Urinary bladder (tissue), 4 donors: ENCODE measurements around the gene OR4X2. TPM values are rescaled to one million over a fixed set of nuclear protein-coding genes. Genes with fewer than 3 reads are reported as not detected.
"Not testable (repeated sequence)": the region's sequence is repeated elsewhere in the genome, so short reads cannot be mapped to it uniquely, and the experiment has no call there.

Source experiments
- DNase-seq: peaks from one replicate; pipeline ENCODE4 v3.0.0-alpha.2; 2015; ENCODE audit errors: extremely low spot score
- H3K27ac ChIP-seq: one replicate; pipeline ENCODE4 v1.5.1; 2013; ENCODE audit warnings: low read depth, mild to moderate bottlenecking, moderate library complexity
- H3K36me3 ChIP-seq: one replicate; pipeline ENCODE4 v1.6.1; 2013; ENCODE audit warnings: mild to moderate bottlenecking, moderate library complexity; ENCODE audit not compliant: insufficient read depth
- H3K4me1 ChIP-seq: one replicate; pipeline ENCODE4 v1.6.1; 2013; ENCODE audit warnings: mild to moderate bottlenecking, moderate library complexity; ENCODE audit not compliant: insufficient read depth
- H3K4me3 ChIP-seq: one replicate; pipeline ENCODE4 v1.5.1; 2013; ENCODE audit warnings: low read depth, low read length
- WGBS: extraction: QIAGEN DNeasy Blood & Tissue Kit; methylation state at CpG from one replicate; pipeline ENCODE4 v1.1.7; 2013; 5-methylcytosine and 5-hydroxymethylcytosine counted together
- polyA plus RNA-seq: library from polyadenylated mRNA; stranded (reverse); fragments of 200-250 nt; gene quantifications from one replicate; pipeline ENCODE4 v1.2.3, GENCODE V29; 2013
- total RNA-seq: library from RNA; depleted of rRNA; stranded (reverse); fragments of >200 nt; gene quantifications from one replicate; pipeline ENCODE4 v1.2.3, GENCODE V29; 2014
- donor health status: healthy with polysubstance abuse.
- donor health status: healthy.

The OR4X2 gene, protein sequence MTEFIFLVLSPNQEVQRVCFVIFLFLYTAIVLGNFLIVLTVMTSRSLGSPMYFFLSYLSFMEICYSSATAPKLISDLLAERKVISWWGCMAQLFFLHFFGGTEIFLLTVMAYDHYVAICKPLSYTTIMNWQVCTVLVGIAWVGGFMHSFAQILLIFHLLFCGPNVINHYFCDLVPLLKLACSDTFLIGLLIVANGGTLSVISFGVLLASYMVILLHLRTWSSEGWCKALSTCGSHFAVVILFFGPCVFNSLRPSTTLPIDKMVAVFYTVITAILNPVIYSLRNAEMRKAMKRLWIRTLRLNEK
- total RNA-seq = not detected
- polyA plus RNA-seq = not detected

DNA sequence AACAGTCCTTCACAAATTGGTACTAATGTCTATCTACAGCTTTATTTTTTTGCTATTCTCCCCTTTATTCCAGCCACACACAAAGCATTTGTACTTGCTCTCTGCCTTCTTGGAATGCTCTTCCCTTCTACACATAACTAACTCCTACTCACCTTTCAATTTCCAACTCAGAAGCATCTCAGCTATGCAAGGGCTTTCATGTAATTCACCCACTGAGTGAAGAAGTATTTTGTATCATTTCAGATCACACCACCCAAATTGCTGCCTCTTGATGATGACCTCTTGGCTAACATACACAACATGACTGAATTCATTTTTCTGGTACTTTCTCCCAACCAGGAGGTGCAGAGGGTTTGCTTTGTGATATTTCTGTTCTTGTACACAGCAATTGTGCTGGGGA is at the start of gene OR4X2:
TSS of gene OR4X2 (plus strand) at position 301 of the 400 bp plus-strand sequence. CDS start at position 301, 0 bp downstream.
- Histone ChIP-seq H3K27ac (no peak within 1 kb of the TSS), H3K36me3 (no peaks in the 10 kb centered on the region), H3K4me1 (no peaks in the 10 kb centered on the region), H3K4me3 (no peak within 1 kb of the TSS)
- DNase-seq = no peak

DNA sequence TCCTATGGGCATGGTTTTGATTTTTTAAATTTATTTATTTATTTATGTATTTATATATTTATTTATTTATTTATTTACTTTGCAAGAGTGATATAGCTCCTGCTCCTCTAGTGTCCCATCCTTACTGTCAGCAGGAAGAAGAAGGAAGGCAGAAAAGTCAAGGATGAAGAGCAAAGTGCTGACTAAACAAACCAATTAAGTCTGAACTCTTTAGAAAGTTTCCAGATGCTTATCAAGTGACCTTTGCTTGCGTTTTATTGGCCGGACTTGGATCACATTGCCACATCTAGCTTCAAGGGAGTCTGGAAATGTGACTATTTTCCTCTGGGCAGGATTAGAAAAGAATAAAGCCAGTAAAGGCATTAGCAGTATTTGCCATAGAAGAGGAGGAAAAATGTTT is 37.0 kb upstream of the OR4X2 start:
- DNase-seq = no peak
- no peak overlapping the region for H3K4me3 ChIP-seq
- 80% methylated on average over 2 of the region's 2 CpGs for WGBS
- H3K36me3 ChIP-seq = no peaks in the 10 kb centered on the region
- H3K27ac ChIP-seq = no peak overlapping the region
- no peaks in the 10 kb centered on the region for H3K4me1 ChIP-seq

DNA sequence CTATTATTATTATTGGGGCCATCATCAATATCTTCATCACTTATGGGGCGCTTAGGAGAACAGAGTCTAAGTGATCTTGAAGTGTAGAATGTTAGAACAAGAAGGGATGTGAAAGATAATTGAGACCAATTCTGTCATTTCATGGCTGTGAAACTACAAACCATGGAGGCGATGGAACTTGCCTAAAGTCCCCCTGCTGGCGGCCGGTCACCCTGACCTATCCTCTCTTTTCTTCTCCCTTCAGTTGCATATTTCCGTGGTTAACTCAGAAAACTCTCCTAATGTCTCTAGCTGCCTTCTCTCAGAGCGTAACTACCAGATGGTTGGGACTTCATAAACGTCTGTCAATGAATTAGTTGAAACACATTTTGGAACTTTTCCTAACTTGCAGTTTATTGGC is 34.9 kb upstream of the OR4X2 start:
- DNase-seq = no peak
- H3K4me1 ChIP-seq = no peaks in the 10 kb centered on the region
- no peak overlapping the region for H3K27ac ChIP-seq
- no peak overlapping the region for H3K4me3 ChIP-seq
- H3K36me3 ChIP-seq = no peaks in the 10 kb centered on the region
- WGBS = 23% methylated on average over 7 of the region's 7 CpGs

DNA sequence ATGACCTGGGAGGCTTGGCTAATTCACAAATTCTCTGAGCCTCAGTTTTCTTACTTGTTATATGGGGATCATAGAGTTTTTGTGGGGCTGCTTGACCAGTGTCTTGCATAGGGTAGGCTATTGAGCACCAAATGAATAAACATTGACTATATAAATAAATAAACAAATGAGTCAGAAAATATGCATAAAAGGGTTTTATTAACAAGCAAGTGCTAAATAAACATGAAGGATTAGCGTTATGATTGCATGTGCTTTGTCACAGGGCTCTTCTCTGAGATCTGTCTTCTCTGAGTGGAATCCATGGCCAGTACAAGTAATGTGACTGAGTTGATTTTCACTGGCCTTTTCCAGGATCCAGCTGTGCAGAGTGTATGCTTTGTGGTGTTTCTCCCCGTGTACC is 28.4 kb upstream of the OR4X2 start, which contains the start of gene OR4B1:
TSS of gene OR4B1 (plus strand) at position 301 of the 400 bp plus-strand sequence. CDS start at position 301, 0 bp downstream.
- Histone ChIP-seq H3K36me3 (no peaks in the 10 kb centered on the region), H3K4me1 (no peaks in the 10 kb centered on the region), H3K27ac (no peak within 1 kb of the TSS), H3K4me3 (no peak within 1 kb of the TSS)
- no peak for DNase-seq
- WGBS = 63% methylated on average over 2 of the region's 2 CpGs

DNA sequence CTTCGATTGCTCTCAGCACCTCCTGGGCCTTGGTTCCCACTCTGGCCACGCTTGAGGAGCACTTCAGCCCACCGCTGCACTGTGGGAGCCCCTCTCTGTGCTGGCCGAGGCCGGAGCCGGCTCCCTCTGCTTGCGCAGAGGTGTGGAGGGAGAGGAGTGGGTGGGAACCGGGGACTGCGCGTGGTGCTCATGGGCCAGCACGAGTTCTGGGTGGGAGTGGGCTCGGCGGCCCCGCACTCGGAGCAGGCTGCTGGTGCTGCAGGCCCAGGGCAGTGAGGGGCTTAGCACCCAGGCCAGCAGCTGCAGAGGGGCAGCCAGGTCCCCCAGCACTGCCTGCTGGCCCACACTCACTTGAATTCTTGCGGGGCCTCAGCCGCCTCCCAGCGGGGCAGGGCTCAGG is 16.1 kb upstream of the OR4X2 start:
- no peaks in the 10 kb centered on the region for H3K4me1 ChIP-seq

DNA sequence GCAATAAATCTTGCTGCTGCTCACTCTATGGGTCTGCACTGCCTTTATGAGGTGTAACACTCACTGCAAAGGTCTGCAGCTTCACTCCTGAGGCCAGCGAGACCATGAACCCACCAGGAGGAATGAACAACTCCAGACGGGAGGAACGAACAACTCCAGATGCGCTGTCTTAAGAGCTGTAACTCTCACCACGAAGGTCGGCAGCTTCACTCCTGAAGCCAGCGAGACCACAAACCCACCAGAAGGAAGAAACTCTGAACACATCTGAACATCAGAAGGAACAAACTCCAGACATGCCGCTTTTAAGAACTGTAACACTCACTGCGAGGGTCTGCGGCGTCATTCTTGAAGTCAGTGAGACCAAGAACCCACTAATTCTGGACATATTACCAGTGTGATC is 14.8 kb upstream of the OR4X2 start:
- WGBS = 86% methylated on average over 11 of the region's 11 CpGs
- not testable (repeated sequence) for H3K4me1 ChIP-seq, DNase-seq, H3K4me3 ChIP-seq, H3K27ac ChIP-seq, H3K36me3 ChIP-seq

More for the DNA sequence above, 16.1 kb upstream of the OR4X2 start:
- Histone ChIP-seq H3K27ac (no peak overlapping the region), H3K36me3 (no peaks in the 10 kb centered on the region), H3K4me3 (no peak overlapping the region)
- no peak for DNase-seq
- WGBS = 80% methylated on average over 18 of the region's 18 CpGs

DNA sequence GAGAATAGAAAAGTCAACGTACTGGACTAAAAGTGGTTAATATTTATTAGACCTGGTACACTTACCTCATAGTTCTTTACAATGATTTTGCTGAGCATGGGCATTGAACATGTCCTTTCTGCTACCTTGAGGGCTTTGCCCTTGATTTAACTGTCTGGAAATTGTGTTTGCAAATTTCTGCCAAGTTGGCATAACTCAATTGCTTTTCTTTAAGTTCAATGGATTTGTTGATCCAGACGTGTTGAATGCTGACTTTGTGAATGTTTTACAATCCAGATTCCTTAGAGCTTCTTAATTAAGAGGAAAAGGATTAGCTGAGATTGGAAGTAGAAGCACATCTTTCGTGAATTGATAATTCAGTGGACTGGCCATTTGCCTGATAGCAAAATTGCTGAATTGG is 7.2 kb upstream of the OR4X2 start:
- H3K4me3 ChIP-seq = no peak overlapping the region
- no peak for DNase-seq
- no peaks in the 10 kb centered on the region for H3K36me3 ChIP-seq
- 32% methylated on average over 3 of the region's 3 CpGs for WGBS
- no peaks in the 10 kb centered on the region for H3K4me1 ChIP-seq
- no peak overlapping the region for H3K27ac ChIP-seq

DNA sequence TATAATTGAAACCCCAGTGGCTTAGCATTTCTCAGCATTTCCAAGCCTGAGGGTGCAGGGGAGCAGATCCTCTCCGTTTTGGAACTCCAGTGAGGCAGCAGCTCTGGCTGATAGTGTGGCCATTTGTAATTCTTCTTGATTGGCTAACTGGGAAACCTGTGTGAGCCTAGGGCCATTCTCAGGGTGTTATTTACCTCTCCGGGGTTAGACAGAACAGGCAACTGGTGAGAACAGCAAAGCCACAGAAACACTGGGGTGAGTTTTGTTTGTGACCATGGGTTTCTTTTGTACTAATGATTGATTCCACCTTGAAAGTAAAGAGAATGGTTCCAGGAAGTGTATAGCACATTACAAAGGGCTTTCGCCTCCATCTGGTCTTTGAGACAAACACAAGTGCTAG is 2.4 kb upstream of the OR4X2 start:
- Histone ChIP-seq H3K36me3 (no peaks in the 10 kb centered on the region), H3K27ac (no peak overlapping the region), H3K4me3 (no peak overlapping the region), H3K4me1 (no peaks in the 10 kb centered on the region)
- no peak for DNase-seq
- 70% methylated on average over 3 of the region's 3 CpGs for WGBS

DNA sequence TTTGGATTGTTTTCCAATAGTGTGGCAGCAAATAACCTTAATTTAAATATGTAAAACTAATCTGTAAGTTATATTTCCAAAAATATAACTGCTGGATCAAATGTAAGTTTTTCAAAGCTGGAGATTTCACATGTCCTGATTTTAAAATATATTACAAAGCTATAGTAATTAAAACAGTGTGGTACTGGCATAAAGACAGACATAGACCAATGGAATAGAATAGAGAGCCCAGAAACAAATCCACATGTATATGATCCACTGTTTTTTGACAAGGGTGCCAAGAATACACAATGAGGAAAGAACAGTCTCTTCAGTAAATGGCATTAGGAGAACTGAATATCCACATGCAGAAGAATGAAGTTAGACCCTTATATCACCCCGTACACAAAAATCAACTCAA is 4.0 kb downstream of the OR4X2 start:
- 84% methylated on average over 1 of the region's 1 CpG for WGBS

DNA sequence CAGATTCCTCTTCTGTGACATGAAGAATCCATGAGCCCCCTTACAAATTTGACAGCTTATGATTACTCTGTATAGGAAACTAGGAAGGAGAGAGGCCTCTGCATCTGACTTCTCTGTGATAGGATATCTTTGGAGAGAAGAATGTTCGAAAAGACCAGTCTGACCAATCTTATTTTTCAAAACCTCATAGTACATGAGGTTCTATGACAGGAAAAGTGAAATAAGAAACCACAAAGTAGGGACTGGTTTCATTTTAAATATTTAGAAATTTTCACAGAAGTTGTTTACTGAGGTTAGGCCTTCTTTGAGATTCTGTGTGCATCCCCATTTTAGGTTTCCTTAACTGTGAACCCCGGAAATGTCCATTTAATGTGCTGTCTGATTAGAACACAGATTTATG is 16.7 kb downstream of the OR4X2 start:
- 70% methylated on average over 2 of the region's 2 CpGs for WGBS
- Histone ChIP-seq H3K36me3 (no peaks in the 10 kb centered on the region), H3K4me3 (no peak overlapping the region), H3K27ac (no peak overlapping the region), H3K4me1 (no peaks in the 10 kb centered on the region)
- DNase-seq = no peak

More for the DNA sequence above, 4.0 kb downstream of the OR4X2 start:
- no peak for DNase-seq
- no peaks in the 10 kb centered on the region for H3K4me1 ChIP-seq
- no peaks in the 10 kb centered on the region for H3K36me3 ChIP-seq
- H3K27ac ChIP-seq = no peak overlapping the region
- no peak overlapping the region for H3K4me3 ChIP-seq

DNA sequence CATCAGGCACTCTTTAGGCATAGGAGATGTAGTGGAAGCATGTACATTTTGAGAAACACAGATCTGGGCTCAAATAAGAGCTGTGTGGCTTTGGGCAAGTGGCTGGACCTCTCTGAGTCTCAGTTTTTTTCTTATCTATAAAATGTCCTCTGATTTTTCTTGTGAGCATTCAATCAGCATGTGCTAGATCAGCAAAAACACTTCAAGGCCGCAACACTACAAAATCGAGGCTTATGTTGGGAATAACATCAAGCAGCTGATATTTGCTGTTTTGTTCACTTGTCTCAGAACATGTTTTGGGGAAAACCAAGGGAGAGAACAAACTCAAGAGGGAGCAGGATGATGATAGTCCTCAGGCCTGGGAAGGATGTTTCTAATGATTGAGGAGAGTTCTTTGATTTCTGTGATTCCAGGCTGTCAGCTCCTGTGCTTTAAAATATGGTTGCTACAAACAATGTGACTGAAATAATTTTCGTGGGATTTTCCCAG is 18.6 kb downstream of the OR4X2 start, which contains the start of gene OR4X1:
TSS of gene OR4X1 (plus strand) at position 439 of the 489 bp plus-strand sequence. CDS start at position 439, 0 bp downstream.
- Histone ChIP-seq H3K4me1 (no peaks in the 10 kb centered on the region), H3K4me3 (no peak within 1 kb of the TSS), H3K27ac (no peak within 1 kb of the TSS), H3K36me3 (no peaks in the 10 kb centered on the region)
- WGBS = 28% methylated on average over 3 of the region's 3 CpGs
- no peak for DNase-seq

DNA sequence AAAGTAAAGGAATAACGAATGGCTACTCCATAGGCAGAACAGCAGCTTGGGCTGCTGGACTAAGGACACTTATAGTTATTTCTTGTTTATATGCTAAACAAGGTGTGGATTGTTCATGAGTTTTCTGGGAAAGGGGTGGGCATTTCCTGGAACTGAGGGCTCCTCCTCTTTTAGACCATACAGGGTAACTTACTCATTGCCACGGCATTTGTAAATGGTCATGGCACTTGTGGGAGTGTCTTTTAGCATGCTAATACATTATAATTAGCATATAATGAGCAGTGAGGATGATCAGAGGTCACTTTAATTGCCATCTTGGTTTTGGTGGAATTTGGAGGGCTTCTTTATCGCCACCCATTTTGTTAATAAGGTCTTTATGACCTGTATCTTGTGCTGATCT is 25.7 kb downstream of the OR4X2 start:
- no peaks in the 10 kb centered on the region for H3K36me3 ChIP-seq
- DNase-seq = no peak
- no peaks in the 10 kb centered on the region for H3K4me1 ChIP-seq
- no peak overlapping the region for H3K27ac ChIP-seq
- 67% methylated on average over 3 of the region's 3 CpGs for WGBS
- H3K4me3 ChIP-seq = no peak overlapping the region

DNA sequence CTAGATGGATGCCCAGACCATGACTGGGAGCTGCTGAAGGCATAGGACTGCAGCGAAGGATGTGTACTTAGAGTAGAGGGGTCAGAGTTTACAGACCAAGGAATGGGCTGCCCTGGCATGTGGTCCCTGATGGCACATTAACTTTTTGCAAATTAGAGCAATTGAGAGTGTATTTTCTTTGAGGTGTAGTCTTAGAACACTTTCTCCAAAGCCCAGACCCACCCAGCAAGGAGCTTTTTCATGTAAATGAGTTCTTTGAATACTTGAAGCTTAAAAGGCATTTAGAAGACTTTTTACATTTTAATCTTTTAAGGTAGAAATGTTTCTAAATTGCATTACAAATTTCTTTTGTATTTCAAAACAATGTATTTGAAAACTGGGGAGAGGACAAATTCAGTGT is 27.7 kb downstream of the OR4X2 start:
- DNase-seq = no peak
- Histone ChIP-seq H3K4me3 (no peak overlapping the region), H3K4me1 (no peaks in the 10 kb centered on the region), H3K27ac (no peak overlapping the region), H3K36me3 (no peaks in the 10 kb centered on the region)
- 22% methylated on average over 1 of the region's 1 CpG for WGBS
